Activated T-helper 2 cell treated with anti-CD3 and anti-CD28 coated beads, Interferon-gamma antibody, Interleukin-2, Interleukin-4, amounts not matched to agents 10 μg/mL and 5 μg/mL and 100 μg/mL, durations not matched to agents 14 hours and 24 hours and 36 hours (primary cell): Measurements from ENCODE around the gene HNRNPUL2. TPM values are rescaled to one million over a fixed set of nuclear protein-coding genes. Genes with fewer than 3 reads are reported as not detected.
"Not testable (repeated sequence)": the region's sequence is repeated elsewhere in the genome, so short reads cannot be mapped to it uniquely, and the experiment has no call there.

Experiments
- DNase-seq: peaks from one replicate; pipeline ENCODE4 v3.0.0; 2021; ENCODE audit warnings: low spot score
- H3K27ac Mint-ChIP-seq: one replicate; pipeline ENCODE4 v1.8.0; 2021; ENCODE audit warnings: mixed read lengths
- H3K27me3 Mint-ChIP-seq: one replicate; pipeline ENCODE4 v1.8.0; 2021; ENCODE audit warnings: low read depth, mixed read lengths
- H3K36me3 Mint-ChIP-seq: one replicate; pipeline ENCODE4 v1.8.0; 2021; ENCODE audit warnings: low read depth, mixed read lengths
- H3K4me1 Mint-ChIP-seq: one replicate; pipeline ENCODE4 v1.8.0; 2021; ENCODE audit warnings: low read depth, mixed read lengths
- H3K4me3 Mint-ChIP-seq: one replicate; pipeline ENCODE4 v1.8.0; 2021; ENCODE audit warnings: low read depth, mild to moderate bottlenecking, moderate library complexity, mixed read lengths
- H3K9me3 Mint-ChIP-seq: one replicate; pipeline ENCODE4 v1.8.0; 2021; ENCODE audit warnings: mixed read lengths
- intact Hi-C: fragments of 100-400 bp; cut with micrococcal nuclease; formaldehyde crosslinking; loops from one replicate; pipeline ENCODE4 v1.15.1; 2023
- total RNA-seq: library from RNA; stranded (reverse); gene quantifications from 2 replicates; pipeline ENCODE4 v1.2.3, GENCODE V29; 2022

The HNRNPUL2 gene
- total RNA-seq = 62.6 and 63.5 TPM in 2 replicates

- Mint-ChIP-seq H3K9me3 (no peaks in the 10 kb centered on the region), H3K4me1 (peaks cover 30% of the 10 kb centered on the region), H3K27me3 (no peaks in the 10 kb centered on the region), H3K27ac (peak within 1 kb of the TSS; percentile 96), H3K4me3 (peak within 1 kb of the TSS; percentile 99), H3K36me3 (peaks cover 65% of the 10 kb centered on the region)
- intact Hi-C loops = loop anchor here (1.0 to 5.0 kb wide), 9 partner anchors 18 to 153 kb away; partner anchors contain the start of genes INTS5, LBHD1, MTA2 and SLC3A2
- DNase-seq = peak; percentile 100
Measured at GRCh38 chr11:62727165-62727871, at the start of gene HNRNPUL2. HNRNPUL2 (minus strand) TSS chr11:62727457; CDS start chr11:62727156, 301 bp downstream.

- Mint-ChIP-seq H3K36me3 (peaks cover 23% of the 10 kb centered on the region), H3K27ac (no peak overlapping the region)
- intact Hi-C loops = no loop called here
Measured at GRCh38 chr11:62775646-62776045, 48.4 kb upstream of the HNRNPUL2 start.

GRCh38 chr11:62774407-62774806 is 47.1 kb upstream of the HNRNPUL2 start:
- DNase-seq = no peak
- intact Hi-C loops = loop anchor here (5.0 kb wide), 1 partner anchor 182 kb away; the partner anchor contains the start of gene TUT1
- Mint-ChIP-seq H3K4me3 (no peak overlapping the region), H3K4me1 (peaks cover 20% of the 10 kb centered on the region), H3K27me3 (no peaks in the 10 kb centered on the region), H3K27ac (no peak overlapping the region), H3K36me3 (peaks cover 27% of the 10 kb centered on the region), H3K9me3 (no peaks in the 10 kb centered on the region)

More at GRCh38 chr11:62775646-62776045, 48.4 kb upstream of the HNRNPUL2 start:
- Mint-ChIP-seq H3K4me1 (peaks cover 12% of the 10 kb centered on the region), H3K9me3 (no peaks in the 10 kb centered on the region), H3K27me3 (no peaks in the 10 kb centered on the region), H3K4me3 (no peak overlapping the region)
- no peak for DNase-seq

- H3K36me3 Mint-ChIP-seq = peaks cover 30% of the 10 kb centered on the region
- no peaks in the 10 kb centered on the region for H3K9me3 Mint-ChIP-seq
- H3K4me1 Mint-ChIP-seq = peaks cover 13% of the 10 kb centered on the region
- DNase-seq = peak; percentile 92
- peak within 1 kb of the TSS; percentile 92 for H3K27ac Mint-ChIP-seq
- intact Hi-C loops = loop anchor here (1.0 to 5.0 kb wide), 7 partner anchors 10 to 179 kb away; partner anchors contain the start of genes HNRNPUL2, POLR2G, TMEM179B and TUT1
- H3K4me3 Mint-ChIP-seq = peak within 1 kb of the TSS; percentile 88
- no peaks in the 10 kb centered on the region for H3K27me3 Mint-ChIP-seq
Measured at GRCh38 chr11:62771144-62772021, 44.1 kb upstream of the HNRNPUL2 start, which contains the start of gene TAF6L. TAF6L (plus strand) TSS chr11:62771396; CDS start chr11:62775784, 4,388 bp downstream.

GRCh38 chr11:62770778-62771143 is 43.5 kb upstream of the HNRNPUL2 start:
- peak overlapping the region; percentile 88 for H3K4me3 Mint-ChIP-seq
- H3K4me1 Mint-ChIP-seq = peaks cover 13% of the 10 kb centered on the region
- peaks cover 29% of the 10 kb centered on the region for H3K36me3 Mint-ChIP-seq
- intact Hi-C loops = loop anchor here (1.0 to 5.0 kb wide), 7 partner anchors 9 to 178 kb away; partner anchors contain the start of genes HNRNPUL2, POLR2G, TMEM179B and TUT1
- peak overlapping the region; percentile 92 for H3K27ac Mint-ChIP-seq
- peak; percentile 33 for DNase-seq
- H3K9me3 Mint-ChIP-seq = no peaks in the 10 kb centered on the region
- no peaks in the 10 kb centered on the region for H3K27me3 Mint-ChIP-seq

- not testable (repeated sequence) for H3K27me3 Mint-ChIP-seq, DNase-seq, H3K9me3 Mint-ChIP-seq
- intact Hi-C loops = loop anchor here (1.0 kb wide), 2 partner anchors 8 to 10 kb away; partner anchors contain the start of gene TAF6L
- Mint-ChIP-seq H3K36me3 (peaks cover 17% of the 10 kb centered on the region), H3K4me3 (peak overlapping the region; percentile 91), H3K27ac (peak overlapping the region; percentile 60), H3K4me1 (peaks cover 11% of the 10 kb centered on the region)
Measured at GRCh38 chr11:62760867-62761227, 33.6 kb upstream of the HNRNPUL2 start.

- H3K4me3 Mint-ChIP-seq = no peak overlapping the region
- H3K27ac Mint-ChIP-seq = no peak overlapping the region
- no peak for DNase-seq
- peaks cover 6% of the 10 kb centered on the region for H3K36me3 Mint-ChIP-seq
- H3K4me1 Mint-ChIP-seq = peaks cover 11% of the 10 kb centered on the region
- intact Hi-C loops = no loop called here
- no peaks in the 10 kb centered on the region for H3K27me3 Mint-ChIP-seq
- H3K9me3 Mint-ChIP-seq = no peaks in the 10 kb centered on the region
Measured at GRCh38 chr11:62757846-62758788, 30.9 kb upstream of the HNRNPUL2 start.

GRCh38 chr11:62755086-62755615 is 27.9 kb upstream of the HNRNPUL2 start:
- Mint-ChIP-seq H3K27me3 (no peaks in the 10 kb centered on the region), H3K4me1 (peaks cover 3% of the 10 kb centered on the region), H3K4me3 (peak overlapping the region; percentile 33), H3K36me3 (peaks cover 3% of the 10 kb centered on the region), H3K27ac (no peak overlapping the region), H3K9me3 (no peaks in the 10 kb centered on the region)
- intact Hi-C loops = loop anchor here (2.0 kb wide), 1 partner anchor 50 kb away; the partner anchor contains the start of gene NXF1
- DNase-seq = no peak

GRCh38 chr11:62753736-62754603 is 26.7 kb upstream of the HNRNPUL2 start, which contains the start of gene ZBTB3:
ZBTB3 (minus strand) TSS chr11:62754160; CDS start chr11:62753664, 496 bp downstream.
- H3K9me3 Mint-ChIP-seq = no peaks in the 10 kb centered on the region
- DNase-seq = peak; percentile 98
- H3K4me3 Mint-ChIP-seq = peak within 1 kb of the TSS; percentile 85
- peaks cover 8% of the 10 kb centered on the region for H3K36me3 Mint-ChIP-seq
- H3K27ac Mint-ChIP-seq = peak within 1 kb of the TSS; percentile 93
- intact Hi-C loops = loop anchor here (1.0 to 2.0 kb wide), 6 partner anchors 7 to 77 kb away; partner anchors contain the start of genes NXF1, POLR2G, TAF6L and TMEM179B
- H3K4me1 Mint-ChIP-seq = peaks cover 5% of the 10 kb centered on the region
- H3K27me3 Mint-ChIP-seq = no peaks in the 10 kb centered on the region

- intact Hi-C loops = loop anchor here (1.0 to 2.0 kb wide), 2 partner anchors 8 to 24 kb away; partner anchors contain the start of genes POLR2G and TTC9C
- H3K27ac Mint-ChIP-seq = peak overlapping the region; percentile 93
- no peaks in the 10 kb centered on the region for H3K27me3 Mint-ChIP-seq
- no peaks in the 10 kb centered on the region for H3K9me3 Mint-ChIP-seq
- peaks cover 7% of the 10 kb centered on the region for H3K4me1 Mint-ChIP-seq
- H3K4me3 Mint-ChIP-seq = peak overlapping the region; percentile 85
- DNase-seq = no peak
- peaks cover 11% of the 10 kb centered on the region for H3K36me3 Mint-ChIP-seq
Measured at GRCh38 chr11:62752994-62753735, 25.9 kb upstream of the HNRNPUL2 start.
